ENCODE data around the gene SAPCD2.

The SAPCD2 gene

DNA sequence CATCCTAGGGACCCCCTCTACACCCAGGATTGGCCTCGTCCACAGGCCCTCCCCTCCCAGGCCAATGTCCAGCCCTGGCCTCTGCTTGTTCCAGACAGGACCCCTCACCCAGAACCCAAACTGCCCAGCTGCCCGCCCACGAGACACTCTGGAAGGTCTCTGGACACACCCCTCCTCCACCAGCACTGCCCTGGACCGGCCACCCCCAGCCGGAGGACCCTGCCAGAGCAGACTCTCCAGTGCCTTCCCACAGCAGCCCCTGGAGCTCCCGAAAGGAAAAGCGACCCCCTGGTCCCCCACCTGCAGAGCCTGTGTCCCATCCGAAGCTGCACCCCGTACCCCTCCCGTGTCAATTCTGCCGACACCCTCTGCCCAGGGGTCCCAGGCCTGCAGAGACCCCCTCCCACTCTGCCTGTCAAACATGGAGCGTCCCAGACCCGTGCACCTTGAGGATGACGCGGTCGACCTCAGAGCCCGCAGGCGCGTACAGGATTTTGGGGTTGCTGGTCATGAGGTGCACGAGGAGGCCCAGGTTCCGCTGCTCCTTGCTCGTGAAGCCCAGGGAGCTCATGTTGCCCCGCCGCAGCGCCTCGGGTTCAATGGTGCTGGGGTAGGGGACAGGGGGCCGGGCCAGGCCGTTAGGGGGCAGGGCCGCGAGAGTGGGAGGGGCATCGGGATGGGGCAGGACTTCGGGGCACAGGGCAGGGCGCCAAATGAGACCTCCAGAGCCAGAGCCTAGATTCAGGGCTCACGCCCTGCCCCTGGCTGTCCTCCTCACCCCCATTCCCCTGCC, 50.3 kb downstream of the SAPCD2 start:
- no peak for DNase-seq (ENCODE audit: low read depth in 1 of 2, low spot score in 1 of 2)

DNA sequence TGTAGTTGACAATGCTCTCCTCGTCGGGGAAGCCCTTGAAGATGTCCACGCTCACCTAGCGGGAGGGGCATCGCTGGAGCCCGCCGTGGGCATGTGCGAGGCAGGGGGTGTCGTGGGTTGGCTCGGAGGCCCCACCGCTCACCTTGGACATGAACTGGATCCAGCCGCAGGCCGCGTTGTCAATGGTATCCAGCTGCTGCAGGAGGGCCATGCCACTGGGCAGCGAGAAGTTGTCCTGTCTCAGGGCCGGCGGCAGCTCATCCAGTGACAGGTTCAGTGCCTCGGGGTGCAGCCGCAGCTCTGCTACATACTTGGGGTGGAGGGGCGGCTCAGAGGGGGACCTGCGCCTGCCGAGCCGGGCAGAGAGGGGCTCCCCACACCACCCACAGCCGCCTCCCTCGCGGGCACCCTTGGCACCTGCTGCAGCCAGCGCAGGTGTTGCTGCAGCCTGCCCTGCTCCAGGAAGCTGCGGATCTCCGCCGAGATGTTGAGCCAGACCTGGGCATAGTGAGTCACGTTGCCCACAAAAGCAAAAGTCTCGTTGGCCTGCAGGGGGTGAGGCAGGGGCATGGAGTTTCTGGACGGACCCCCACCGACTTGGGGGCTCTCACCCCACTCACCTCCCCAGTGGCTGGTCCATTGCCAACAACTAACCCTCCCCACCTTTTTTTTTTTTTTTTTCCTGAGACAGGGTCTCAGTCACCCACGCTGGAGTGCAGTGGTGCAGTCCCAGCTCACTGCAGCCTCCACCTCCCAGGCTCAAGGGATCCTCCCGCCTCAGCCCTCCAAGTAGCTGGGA, 51.4 kb downstream of the SAPCD2 start:
- DNase-seq (ENCODE audit: low read depth in 1 of 2, low spot score in 1 of 2), result no peak

DNA sequence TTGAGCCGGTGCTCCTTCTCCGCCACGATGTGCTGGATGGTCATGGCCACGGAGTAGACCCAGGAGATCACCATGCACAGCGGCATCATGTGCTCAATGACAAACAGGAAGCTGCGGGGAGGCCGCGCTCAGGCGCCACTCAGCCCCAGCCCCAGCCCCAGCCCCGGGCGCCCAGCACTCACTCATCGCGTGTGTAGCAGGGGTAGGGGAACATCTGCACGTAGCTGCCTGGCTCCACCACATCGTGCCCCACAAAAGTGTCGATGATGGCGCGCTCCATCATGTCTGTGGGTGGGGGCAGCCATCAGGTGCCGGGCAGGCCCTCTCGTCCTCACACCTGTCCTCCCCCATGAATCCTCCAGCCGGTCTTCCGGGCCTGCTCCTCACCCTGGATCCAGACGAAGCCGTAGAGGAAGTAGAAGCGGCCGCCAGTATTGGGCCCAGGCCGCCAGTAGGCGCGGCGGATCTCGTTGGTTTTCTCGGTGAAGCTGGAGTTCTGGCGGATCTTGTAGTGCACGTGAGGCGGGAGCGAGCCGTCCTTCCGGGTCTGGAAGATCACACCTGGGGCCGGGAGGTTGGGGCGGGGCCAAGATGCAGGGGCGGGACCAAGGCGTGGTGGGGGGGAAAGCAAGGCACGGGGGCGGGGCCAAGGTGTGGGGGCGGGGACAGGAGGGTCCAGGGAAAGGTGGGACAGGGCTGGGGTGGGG, 52.4 kb downstream of the SAPCD2 start:
- DNase-seq (ENCODE audit: low read depth in 1 of 2, low spot score in 1 of 2), result no peak

DNA sequence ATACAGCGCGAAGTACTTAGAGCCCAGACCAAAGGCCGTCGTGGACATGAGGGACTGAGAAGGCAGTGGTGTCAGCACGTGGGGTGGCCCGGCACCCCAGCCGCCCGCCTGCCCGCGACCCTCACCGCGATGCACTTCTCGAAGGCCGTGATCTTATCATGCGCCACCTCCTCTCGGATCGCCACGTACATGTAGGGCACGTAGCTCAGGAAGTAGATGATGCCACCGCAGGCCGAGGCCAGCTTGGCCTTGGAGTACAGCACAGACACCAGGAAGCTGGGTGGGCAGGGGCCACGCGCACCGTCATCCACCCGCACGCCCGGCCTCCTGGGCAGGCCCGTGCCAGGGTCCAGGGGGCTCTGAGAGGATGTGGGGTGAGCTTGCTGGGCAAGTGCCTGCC, 53.3 kb downstream of the SAPCD2 start:
- DNase-seq (ENCODE audit: low read depth in 1 of 2, low spot score in 1 of 2), result no peak

DNA sequence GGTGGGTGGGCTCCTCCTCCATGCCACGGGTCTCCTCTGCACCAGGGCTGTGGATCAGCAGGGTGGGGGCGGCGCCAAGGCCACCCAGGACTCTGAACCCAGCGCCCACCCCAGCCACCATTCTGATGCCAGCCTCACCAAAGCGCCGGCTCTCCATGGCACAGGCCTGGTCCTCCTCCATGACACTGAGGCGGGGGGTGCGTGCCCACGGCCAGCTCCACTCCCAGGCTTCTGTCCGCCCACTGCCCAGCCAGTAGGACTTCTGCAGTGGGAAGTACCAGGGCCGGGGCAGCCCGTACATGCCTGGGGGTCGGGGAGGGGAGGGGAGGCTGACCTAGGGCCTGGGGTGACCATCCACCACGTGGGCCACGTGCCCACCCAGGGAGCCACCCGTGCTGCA, 53.9 kb downstream of the SAPCD2 start:
- DNase-seq (ENCODE audit: low read depth in 1 of 2, low spot score in 1 of 2), result no peak

DNA sequence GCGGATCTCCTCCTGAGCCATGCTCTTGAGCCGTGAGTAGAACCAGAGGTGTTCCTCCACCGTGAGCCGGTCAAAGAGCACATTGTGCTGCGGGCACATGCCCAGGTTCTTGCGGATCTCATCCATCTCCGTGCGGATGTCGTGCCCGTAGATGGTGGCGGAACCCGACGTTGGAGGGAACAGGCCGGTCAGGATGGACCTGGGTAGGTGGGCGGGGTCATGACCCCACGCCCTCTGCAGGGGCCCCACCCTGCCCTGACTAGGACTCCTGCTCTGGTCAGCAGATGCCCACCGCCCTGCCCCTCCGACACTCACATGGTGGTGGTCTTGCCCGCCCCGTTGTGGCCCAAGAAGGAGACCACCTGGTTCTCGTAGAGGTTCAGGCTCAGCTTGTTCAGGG, 54.4 kb downstream of the SAPCD2 start:
- no peak for DNase-seq (ENCODE audit: low read depth in 1 of 2, low spot score in 1 of 2)

DNA sequence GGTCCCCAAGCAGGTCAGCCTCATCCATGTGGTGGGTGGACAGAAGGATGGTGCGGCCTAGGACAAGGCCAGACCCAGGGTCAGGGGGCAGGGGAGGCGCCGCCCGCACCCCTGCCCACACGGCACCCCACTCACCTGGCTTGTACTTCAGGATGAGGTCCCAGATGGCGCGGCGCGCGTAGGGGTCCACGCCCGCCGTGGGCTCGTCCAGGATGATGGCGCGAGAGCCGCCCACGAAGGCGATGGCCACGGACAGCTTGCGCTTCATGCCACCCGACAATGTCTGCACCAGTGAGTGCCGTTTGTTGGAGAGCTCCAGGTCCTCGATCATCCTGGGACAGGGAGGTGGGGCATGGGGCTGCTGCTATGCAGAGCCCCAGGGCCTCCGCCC, 54.8 kb downstream of the SAPCD2 start:
- DNase-seq (ENCODE audit: low read depth in 1 of 2, low spot score in 1 of 2), result no peak

DNA sequence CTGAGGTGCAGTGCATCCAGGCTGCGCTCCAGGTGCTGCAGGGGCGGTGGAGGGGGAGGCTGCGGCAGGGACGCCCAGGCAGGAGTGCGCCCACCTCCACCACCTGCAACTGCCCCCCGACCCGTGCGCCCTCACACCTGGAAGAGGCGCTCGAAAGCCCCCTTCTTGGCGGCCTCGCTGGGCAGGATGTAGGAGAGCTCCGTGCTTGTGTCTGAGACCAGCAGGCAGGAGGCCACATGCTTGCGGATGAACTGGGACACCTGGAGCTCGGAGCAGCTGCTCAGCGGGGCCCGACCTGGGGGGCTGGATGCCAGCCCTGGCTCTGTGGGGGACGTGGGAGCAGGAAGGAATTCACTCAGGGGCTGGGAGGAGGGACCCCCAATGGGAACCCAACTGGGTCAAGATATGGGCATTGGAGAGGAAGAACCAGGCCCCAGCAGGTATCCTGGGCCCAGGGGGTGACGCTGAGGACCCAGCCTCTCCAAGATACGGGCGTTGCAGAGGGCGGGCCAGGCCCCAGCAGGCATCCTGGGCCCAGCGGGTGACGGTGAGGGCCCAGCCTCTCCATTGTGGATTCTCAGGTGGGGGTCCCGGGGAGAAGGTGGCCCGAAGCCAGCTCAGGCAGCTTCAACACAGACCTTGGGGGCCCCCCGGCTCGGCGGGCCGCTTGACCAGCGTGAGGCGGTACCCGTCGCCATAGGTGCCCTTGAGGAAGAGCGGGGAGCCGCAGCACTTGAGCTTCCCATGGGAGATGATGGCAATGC, 55.4 kb downstream of the SAPCD2 start:
- DNase-seq (ENCODE audit: low read depth in 1 of 2, low spot score in 1 of 2), result no peak

DNA sequence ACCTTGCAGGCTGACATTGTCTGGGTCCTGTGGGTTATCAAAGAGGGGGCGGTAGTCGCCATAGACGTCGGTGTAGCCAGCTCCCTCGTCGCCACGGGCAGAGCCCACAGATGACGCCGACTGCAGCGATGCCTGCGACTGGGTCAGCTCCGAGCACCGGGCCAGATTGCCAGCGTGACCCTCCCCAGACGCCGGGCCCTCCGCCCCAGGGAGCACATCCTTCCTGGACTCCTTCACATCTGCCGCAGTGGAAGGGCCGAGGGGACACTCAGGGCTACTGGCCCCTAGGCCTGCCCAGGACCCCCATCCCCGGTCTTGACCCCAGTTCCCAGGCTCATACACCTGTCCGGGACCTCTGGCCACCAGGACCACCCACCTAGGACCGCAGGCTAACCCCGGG, 56.2 kb downstream of the SAPCD2 start:
- no peak for DNase-seq (ENCODE audit: low read depth in 1 of 2, low spot score in 1 of 2)

DNA sequence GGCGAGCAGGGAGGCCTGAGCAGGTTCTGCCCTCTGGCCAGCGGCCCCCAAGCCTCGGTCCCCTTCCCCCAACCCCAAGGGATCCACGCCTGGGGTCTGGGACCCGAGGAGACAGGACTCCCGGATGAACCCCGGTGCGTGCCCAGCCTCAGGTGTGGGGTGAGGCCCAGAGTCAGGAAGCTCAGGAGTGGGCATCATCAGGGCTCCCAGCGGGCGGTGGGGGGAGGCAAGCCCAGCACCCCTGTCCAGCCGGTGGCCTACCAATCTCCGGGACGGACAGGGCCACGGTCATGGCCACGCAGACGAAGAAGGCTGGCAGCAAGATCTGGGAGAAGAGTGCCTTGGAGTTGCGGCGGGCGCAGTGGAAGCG, 56.8 kb downstream of the SAPCD2 start:
- DNase-seq (ENCODE audit: low read depth in 1 of 2, low spot score in 1 of 2), result no peak

DNA sequence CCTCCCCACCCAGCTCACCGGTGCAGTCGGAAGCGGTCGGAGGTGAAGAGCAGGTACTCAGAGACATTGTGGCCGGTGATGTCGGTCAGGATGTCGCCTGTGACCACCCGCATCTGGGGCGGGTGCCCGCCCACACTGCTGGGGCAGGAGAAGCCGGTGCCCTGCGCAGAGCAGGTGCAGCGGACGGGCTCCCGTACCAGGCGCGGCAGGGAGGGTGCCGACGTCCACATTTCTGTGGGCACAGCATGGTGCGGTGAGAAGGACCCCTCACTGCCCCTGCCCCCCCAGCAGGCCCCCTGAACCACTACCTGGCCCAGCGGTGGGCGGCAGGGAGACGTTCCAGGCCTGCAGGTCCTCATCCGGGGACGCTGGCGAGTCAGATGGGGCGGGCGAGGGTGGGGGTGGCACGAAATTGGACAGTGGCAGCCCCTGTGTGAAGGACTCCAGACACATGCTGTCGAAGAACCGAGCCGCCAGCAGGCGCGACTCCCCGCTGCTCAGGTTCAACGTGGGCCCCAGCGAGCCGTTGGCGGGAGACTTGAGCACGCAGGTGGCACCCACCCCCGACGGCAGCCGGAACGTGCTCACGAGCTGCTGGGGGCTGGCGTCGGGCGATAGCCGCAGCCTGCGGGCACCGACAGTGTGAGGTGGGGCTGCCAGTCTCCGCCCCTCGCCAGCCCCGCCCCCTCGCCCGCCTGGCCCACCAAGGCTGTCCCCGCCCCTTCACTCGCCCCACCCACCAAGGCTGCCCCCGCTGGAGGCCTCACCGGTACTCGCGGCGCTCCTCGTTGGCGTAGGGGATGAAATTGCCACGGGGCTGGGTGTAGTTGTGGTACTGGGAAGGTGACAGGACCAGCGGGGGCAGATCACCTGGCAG, 57.4 kb downstream of the SAPCD2 start:
- DNase-seq (ENCODE audit: low read depth in 1 of 2, low spot score in 1 of 2), result no peak
